HepG2 (cell line): ENCODE data around the gene TRAPPC12. TPM values are rescaled to one million over a fixed set of nuclear protein-coding genes. Genes with fewer than 3 reads are reported as not detected.

ENCODE experiments used
- GATAD2A ChIP-seq: IDR thresholded peaks from 2 replicates; pipeline ENCODE4 v1.6.1; 2016
- IRF2 ChIP-seq: IDR thresholded peaks from 2 replicates; pipeline ENCODE4 v1.6.1; 2018; ENCODE audit warnings: missing genetic modification reagents, missing compliant biosample characterization
- NCOA1 ChIP-seq: sonication (generic); formaldehyde crosslinking; IDR thresholded peaks from 2 replicates; pipeline ENCODE4 v1.9.0; 2021; ENCODE audit warnings: missing genetic modification reagents
- NONO ChIP-seq, 2 experiments: fragments of 450-650 bp in 1 of 2; sonication (generic) in 1 of 2; formaldehyde crosslinking in 1 of 2; IDR thresholded peaks in 1 of 2; conservative IDR thresholded peaks in 1 of 2; 2 replicates each; pipeline versions ENCODE4 v1.6.1 to v1.8.0; 2017 to 2022; ENCODE audit warnings: mild to moderate bottlenecking in 1 of 2, missing genetic modification reagents in 1 of 2, moderate library complexity in 1 of 2
- RARA ChIP-seq: IDR thresholded peaks from 2 replicates; pipeline ENCODE4 v1.6.1; 2016; ENCODE audit warnings: missing genetic modification reagents, missing compliant biosample characterization
- RBM22 ChIP-seq: fragments of 200-400 bp; formaldehyde crosslinking; optimal IDR thresholded peaks from 2 replicates; pipeline ENCODE3; 2017; ENCODE audit warnings: mild to moderate bottlenecking, low read length, moderate library complexity
- RXRB ChIP-seq: IDR thresholded peaks from 2 replicates; pipeline ENCODE4 v1.6.1; 2016; ENCODE audit warnings: borderline replicate concordance, missing genetic modification reagents, missing compliant biosample characterization
- SOX13 ChIP-seq, 3 experiments: fragments of 450-650 bp in 1 of 3; sonication (generic) in 1 of 3; formaldehyde crosslinking in 1 of 3; IDR thresholded peaks in 2 of 3; conservative IDR thresholded peaks in 1 of 3; 2 replicates each; pipeline versions ENCODE4 v1.5.0 to v1.6.1; 2016 to 2020; ENCODE audit warnings: antibody characterized with exemption in 1 of 3, mild to moderate bottlenecking in 1 of 3, missing compliant biosample characterization in 1 of 3, missing genetic modification reagents in 1 of 3, moderate library complexity in 1 of 3
- WIZ ChIP-seq: sonication (generic); formaldehyde crosslinking; IDR thresholded peaks from 2 replicates; pipeline ENCODE4 v1.5.1; 2020; ENCODE audit warnings: mild to moderate bottlenecking, missing genetic modification reagents
- ZBTB7B ChIP-seq: sonication (generic); formaldehyde crosslinking; IDR thresholded peaks from 2 replicates; pipeline ENCODE4 v1.4.0; 2020; ENCODE audit warnings: missing genetic modification reagents
- ZNF337 ChIP-seq: sonication (generic); formaldehyde crosslinking; IDR thresholded peaks from 2 replicates; pipeline ENCODE4 v1.5.1; 2020; ENCODE audit warnings: missing genetic modification reagents, low read depth, mild to moderate bottlenecking, borderline replicate concordance
- ZNF558 ChIP-seq: sonication (generic); formaldehyde crosslinking; IDR thresholded peaks from 2 replicates; pipeline ENCODE4 v1.9.0; 2022; ENCODE audit warnings: mild to moderate bottlenecking, missing genetic modification reagents, borderline replicate concordance
- ZNF607 ChIP-seq: sonication (generic); formaldehyde crosslinking; IDR thresholded peaks from 2 replicates; pipeline ENCODE4 v1.5.1; 2020; ENCODE audit warnings: missing genetic modification reagents, mild to moderate bottlenecking, borderline replicate concordance
- ZNF780A ChIP-seq: sonication (generic); formaldehyde crosslinking; IDR thresholded peaks from 2 replicates; pipeline ENCODE4 v1.8.0; 2022; ENCODE audit warnings: mild to moderate bottlenecking, missing genetic modification reagents, moderate library complexity
- ZNF781 ChIP-seq: sonication (generic); formaldehyde crosslinking; IDR thresholded peaks from 2 replicates; pipeline ENCODE4 v1.5.1; 2020; ENCODE audit warnings: borderline replicate concordance, mild to moderate bottlenecking, missing genetic modification reagents; ENCODE audit errors: not compliant biosample characterization
- polyA plus RNA-seq, 8 experiments: library from polyadenylated mRNA; depleted of rRNA in 3 of 8; stranded (reverse) in 7 of 8; unstranded in 1 of 8; fragments of >200 nt; fragmentation: Illumina TruSeq in 4 of 8; extraction: Trizol in 4 of 8; gene quantifications; 2 replicates each; pipeline versions ENCODE4 v1.2.1 to v1.2.3, GENCODE V29; 2011 to 2016; ENCODE audit warnings: low read depth in 4 of 8, missing spikeins in 1 of 8, mixed read lengths in 1 of 8; ENCODE audit not compliant: insufficient read depth in 1 of 8
- total RNA-seq, 5 experiments: library from RNA; depleted of rRNA; stranded (reverse); fragments of >200 nt; fragmentation: Illumina TruSeq; extraction: Trizol; gene quantifications; 2 replicates each; pipeline ENCODE4 v1.2.3, GENCODE V29; 2016; ENCODE audit warnings: low read depth in 1 of 5
- TF ChIP-seq, protein P1 (sequence below), 2 experiments: sonication (generic) in 1 of 2; formaldehyde crosslinking in 1 of 2; IDR thresholded peaks; 2 replicates each; pipeline versions ENCODE4 v1.4.0 to v1.6.1; 2018 to 2020; ENCODE audit warnings: missing genetic modification reagents in 2 of 2, borderline replicate concordance in 1 of 2, low read depth in 1 of 2, mild to moderate bottlenecking in 1 of 2, missing biosample characterization in 1 of 2
- TF ChIP-seq, protein P2 (sequence below): sonication (generic); formaldehyde crosslinking; IDR thresholded peaks from 2 replicates; pipeline ENCODE4 v1.9.0; 2021; ENCODE audit warnings: missing genetic modification reagents, borderline replicate concordance
- TF ChIP-seq, protein P3 (sequence below): IDR thresholded peaks from 2 replicates; pipeline ENCODE4 v1.6.1; 2016; ENCODE audit warnings: mild to moderate bottlenecking
- TF ChIP-seq, protein P4 (sequence below): sonication (generic); formaldehyde crosslinking; IDR thresholded peaks from 2 replicates; pipeline ENCODE4 v1.9.0; 2021; ENCODE audit warnings: missing genetic modification reagents, borderline replicate concordance
- TF ChIP-seq, protein P5 (sequence below): sonication (generic); formaldehyde crosslinking; IDR thresholded peaks from 2 replicates; pipeline ENCODE4 v1.5.1; 2020; ENCODE audit warnings: missing genetic modification reagents, mild to moderate bottlenecking, borderline replicate concordance

TRAPPC12 gene
- total and polyA plus RNA-seq, 2 of the 13 experiments (the other 11 are each of a cell fraction or from before 2014, with no cell fraction given): 46.4 to 97.7 TPM

DNA sequence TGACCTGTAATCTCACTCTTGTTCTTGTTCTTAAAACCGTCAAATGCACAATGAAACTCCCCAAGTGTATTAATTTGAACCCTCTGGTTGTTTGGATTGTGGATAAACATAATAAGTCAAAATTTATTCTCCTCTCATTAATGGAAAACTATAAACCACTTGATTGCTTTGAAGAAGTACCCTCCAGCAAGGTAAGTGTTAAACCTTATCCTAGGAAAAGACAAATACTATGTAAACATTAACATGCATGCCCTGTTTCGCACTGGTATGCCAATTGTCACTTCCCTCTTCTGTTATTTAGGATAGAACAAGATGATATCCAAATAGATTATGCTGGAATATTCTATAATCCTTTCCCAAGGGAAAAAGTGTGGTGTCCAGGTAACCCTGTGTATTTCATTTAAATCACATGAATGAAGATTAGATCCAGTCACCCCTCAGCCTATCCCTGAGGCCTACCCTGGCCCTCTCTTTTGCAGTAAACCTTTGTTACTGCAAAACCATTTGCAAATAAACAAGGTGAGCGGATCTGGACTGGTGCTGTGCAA is 138.5 kb downstream of the TRAPPC12 start (continued):
- TF ChIP-seq, protein P1, sequence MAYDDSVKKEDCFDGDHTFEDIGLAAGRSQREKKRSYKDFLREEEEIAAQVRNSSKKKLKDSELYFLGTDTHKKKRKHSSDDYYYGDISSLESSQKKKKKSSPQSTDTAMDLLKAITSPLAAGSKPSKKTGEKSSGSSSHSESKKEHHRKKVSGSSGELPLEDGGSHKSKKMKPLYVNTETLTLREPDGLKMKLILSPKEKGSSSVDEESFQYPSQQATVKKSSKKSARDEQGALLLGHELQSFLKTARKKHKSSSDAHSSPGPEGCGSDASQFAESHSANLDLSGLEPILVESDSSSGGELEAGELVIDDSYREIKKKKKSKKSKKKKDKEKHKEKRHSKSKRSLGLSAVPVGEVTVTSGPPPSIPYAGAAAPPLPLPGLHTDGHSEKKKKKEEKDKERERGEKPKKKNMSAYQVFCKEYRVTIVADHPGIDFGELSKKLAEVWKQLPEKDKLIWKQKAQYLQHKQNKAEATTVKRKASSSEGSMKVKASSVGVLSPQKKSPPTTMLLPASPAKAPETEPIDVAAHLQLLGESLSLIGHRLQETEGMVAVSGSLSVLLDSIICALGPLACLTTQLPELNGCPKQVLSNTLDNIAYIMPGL (CRISPR knock-in tag; IDR thresholded peaks at IDR 0.05; ENCODE audit: borderline replicate concordance in 1 of 2, low read depth in 1 of 2): no peak; a peak in 2 of 4 replicates
- TF ChIP-seq NCOA1 (CRISPR knock-in tag) (no peak), SOX13 (IDR thresholded peaks at IDR 0.05) (0 out of 2 replicates have a peak, but pooled peaks have one; percentile 4), SOX13 (CRISPR knock-in tag; conservative IDR thresholded peaks at IDR 0.05 in 1 of 2, IDR thresholded peaks at IDR 0.05 in 1 of 2) (peak in 1 of 2 experiments; percentile 53; a peak in 1 of 4 replicates), NONO (IDR thresholded peaks at IDR 0.05) (no peak), NONO (CRISPR knock-in tag; conservative IDR thresholded peaks at IDR 0.05) (peak; percentile 95; the same call in 1 of the 2 replicates), ZNF780A (CRISPR knock-in tag) (0 out of 2 replicates have a peak, but pooled peaks have one; percentile 86), ZNF607 (CRISPR knock-in tag) (no peak), ZNF558 (CRISPR knock-in tag) (no peak), RXRB (CRISPR knock-in tag) (peak; percentile 43; the same call in 1 of the 2 replicates), WIZ (no peak), ZNF781 (CRISPR knock-in tag) (no peak), RBM22 (peak; percentile 67), GATAD2A (CRISPR knock-in tag) (peak; percentile 59), RARA (CRISPR knock-in tag) (peak; percentile 32; the same call in 1 of the 2 replicates), ZNF337 (CRISPR knock-in tag) (0 out of 2 replicates have a peak, but pooled peaks have one; percentile 17), ZBTB7B (CRISPR knock-in tag) (no peak), IRF2 (peak; percentile 16; the same call in 1 of the 2 replicates)
- TF ChIP-seq, protein P2, sequence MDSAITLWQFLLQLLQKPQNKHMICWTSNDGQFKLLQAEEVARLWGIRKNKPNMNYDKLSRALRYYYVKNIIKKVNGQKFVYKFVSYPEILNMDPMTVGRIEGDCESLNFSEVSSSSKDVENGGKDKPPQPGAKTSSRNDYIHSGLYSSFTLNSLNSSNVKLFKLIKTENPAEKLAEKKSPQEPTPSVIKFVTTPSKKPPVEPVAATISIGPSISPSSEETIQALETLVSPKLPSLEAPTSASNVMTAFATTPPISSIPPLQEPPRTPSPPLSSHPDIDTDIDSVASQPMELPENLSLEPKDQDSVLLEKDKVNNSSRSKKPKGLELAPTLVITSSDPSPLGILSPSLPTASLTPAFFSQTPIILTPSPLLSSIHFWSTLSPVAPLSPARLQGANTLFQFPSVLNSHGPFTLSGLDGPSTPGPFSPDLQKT (CRISPR knock-in tag): no peak
- TF ChIP-seq, protein P3, sequence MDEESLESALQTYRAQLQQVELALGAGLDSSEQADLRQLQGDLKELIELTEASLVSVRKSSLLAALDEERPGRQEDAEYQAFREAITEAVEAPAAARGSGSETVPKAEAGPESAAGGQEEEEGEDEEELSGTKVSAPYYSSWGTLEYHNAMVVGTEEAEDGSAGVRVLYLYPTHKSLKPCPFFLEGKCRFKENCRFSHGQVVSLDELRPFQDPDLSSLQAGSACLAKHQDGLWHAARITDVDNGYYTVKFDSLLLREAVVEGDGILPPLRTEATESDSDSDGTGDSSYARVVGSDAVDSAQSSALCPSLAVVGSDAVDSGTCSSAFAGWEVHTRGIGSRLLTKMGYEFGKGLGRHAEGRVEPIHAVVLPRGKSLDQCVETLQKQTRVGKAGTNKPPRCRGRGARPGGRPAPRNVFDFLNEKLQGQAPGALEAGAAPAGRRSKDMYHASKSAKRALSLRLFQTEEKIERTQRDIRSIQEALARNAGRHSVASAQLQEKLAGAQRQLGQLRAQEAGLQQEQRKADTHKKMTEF: peak; percentile 46; the same call in 1 of the 2 replicates
- TF ChIP-seq, protein P4, sequence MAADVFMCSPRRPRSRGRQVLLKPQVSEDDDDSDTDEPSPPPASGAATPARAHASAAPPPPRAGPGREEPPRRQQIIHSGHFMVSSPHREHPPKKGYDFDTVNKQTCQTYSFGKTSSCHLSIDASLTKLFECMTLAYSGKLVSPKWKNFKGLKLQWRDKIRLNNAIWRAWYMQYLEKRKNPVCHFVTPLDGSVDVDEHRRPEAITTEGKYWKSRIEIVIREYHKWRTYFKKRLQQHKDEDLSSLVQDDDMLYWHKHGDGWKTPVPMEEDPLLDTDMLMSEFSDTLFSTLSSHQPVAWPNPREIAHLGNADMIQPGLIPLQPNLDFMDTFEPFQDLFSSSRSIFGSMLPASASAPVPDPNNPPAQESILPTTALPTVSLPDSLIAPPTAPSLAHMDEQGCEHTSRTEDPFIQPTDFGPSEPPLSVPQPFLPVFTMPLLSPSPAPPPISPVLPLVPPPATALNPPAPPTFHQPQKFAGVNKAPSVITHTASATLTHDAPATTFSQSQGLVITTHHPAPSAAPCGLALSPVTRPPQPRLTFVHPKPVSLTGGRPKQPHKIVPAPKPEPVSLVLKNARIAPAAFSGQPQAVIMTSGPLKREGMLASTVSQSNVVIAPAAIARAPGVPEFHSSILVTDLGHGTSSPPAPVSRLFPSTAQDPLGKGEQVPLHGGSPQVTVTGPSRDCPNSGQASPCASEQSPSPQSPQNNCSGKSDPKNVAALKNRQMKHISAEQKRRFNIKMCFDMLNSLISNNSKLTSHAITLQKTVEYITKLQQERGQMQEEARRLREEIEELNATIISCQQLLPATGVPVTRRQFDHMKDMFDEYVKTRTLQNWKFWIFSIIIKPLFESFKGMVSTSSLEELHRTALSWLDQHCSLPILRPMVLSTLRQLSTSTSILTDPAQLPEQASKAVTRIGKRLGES (CRISPR knock-in tag): no peak
- TF ChIP-seq, protein P5, sequence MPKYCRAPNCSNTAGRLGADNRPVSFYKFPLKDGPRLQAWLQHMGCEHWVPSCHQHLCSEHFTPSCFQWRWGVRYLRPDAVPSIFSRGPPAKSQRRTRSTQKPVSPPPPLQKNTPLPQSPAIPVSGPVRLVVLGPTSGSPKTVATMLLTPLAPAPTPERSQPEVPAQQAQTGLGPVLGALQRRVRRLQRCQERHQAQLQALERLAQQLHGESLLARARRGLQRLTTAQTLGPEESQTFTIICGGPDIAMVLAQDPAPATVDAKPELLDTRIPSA: no peak
